Gastroesophageal sphincter (tissue), 4 donors: Measurements from ENCODE around the gene CLIP2. TPM values are rescaled to one million over a fixed set of nuclear protein-coding genes. Genes with fewer than 3 reads are reported as not detected.

Experiments used
- ATAC-seq: fragments of 150-250 bp; one replicate; pipeline ENCODE4 v1.9.1; 2016; ENCODE audit warnings: mild to moderate bottlenecking, moderate library complexity
- H3K27ac ChIP-seq, 4 donors: fragments of 200-600 bp; sonication (generic) in 3 of 4; 1 replicate in 3 of 4; 2 replicates in 1 of 4; pipeline ENCODE4 v1.5.1; 2016 to 2019
- H3K27me3 ChIP-seq: fragments of 200-600 bp; sonication (generic); one replicate; pipeline ENCODE4 v1.5.1; 2019
- H3K36me3 ChIP-seq, 2 donors: fragments of 200-600 bp; sonication (generic); one replicate each; pipeline ENCODE4 v1.5.1; 2019; ENCODE audit warnings: control low read depth in 1 of 2
- H3K4me1 ChIP-seq, 3 donors: fragments of 200-600 bp; sonication (generic); 1 replicate in 2 of 3; 2 replicates in 1 of 3; pipeline ENCODE4 v1.5.1; 2016 to 2019; ENCODE audit warnings: control low read depth in 2 of 3
- H3K4me3 ChIP-seq, 2 donors: fragments of 200-600 bp; sonication (generic); one replicate each; pipeline ENCODE4 v1.5.1; 2019; ENCODE audit warnings: mild to moderate bottlenecking in 1 of 2, moderate library complexity in 1 of 2
- H3K9me3 ChIP-seq, 3 donors: fragments of 200-600 bp; sonication (generic); one replicate each; pipeline ENCODE4 v1.5.1; 2017 to 2019; ENCODE audit warnings: control low read depth in 2 of 3
- EP300 ChIP-seq: sonication (generic); formaldehyde crosslinking; IDR thresholded peaks from one replicate; pipeline ENCODE4 v1.6.1; 2017; ENCODE audit warnings: antibody characterized with exemption, mild to moderate bottlenecking
- POLR2A ChIP-seq, 2 donors: fragments of 450-650 bp; IDR thresholded peaks; one replicate each; pipeline ENCODE4 v1.6.1; 2017; ENCODE audit warnings: antibody characterized with exemption in 2 of 2, mild to moderate bottlenecking in 2 of 2, moderate library complexity in 1 of 2
- POLR2AphosphoS5 ChIP-seq: sonication (generic); formaldehyde crosslinking; IDR thresholded peaks from one replicate; pipeline ENCODE4 v1.6.1; 2017; ENCODE audit warnings: antibody characterized with exemption
- WGBS, 2 donors: methylation state at CpG; one replicate each; pipeline ENCODE4 v1.1.5; 2018; ENCODE audit warnings: low coverage in 1 of 2; 5-methylcytosine and 5-hydroxymethylcytosine counted together
- total RNA-seq, 4 donors: library from RNA; depleted of rRNA; stranded (reverse); fragments of >200 nt; gene quantifications; one replicate each; pipeline ENCODE4 v1.1.0, GENCODE V29; 2016
- TF ChIP-seq, protein P1 (sequence below), 4 experiments: fragments of 200-600 bp in 2 of 4; fragments of 450-650 bp in 2 of 4; sonication (generic) in 1 of 4; IDR thresholded peaks; one replicate each; pipeline ENCODE4 v1.5.1; 2017 to 2019; ENCODE audit warnings: antibody characterized with exemption in 4 of 4, mild to moderate bottlenecking in 2 of 4, moderate library complexity in 2 of 4

The CLIP2 gene
- total RNA-seq, 4 donors from 2014 or later: 23.0 to 50.7 (median 35.5) TPM

DNA sequence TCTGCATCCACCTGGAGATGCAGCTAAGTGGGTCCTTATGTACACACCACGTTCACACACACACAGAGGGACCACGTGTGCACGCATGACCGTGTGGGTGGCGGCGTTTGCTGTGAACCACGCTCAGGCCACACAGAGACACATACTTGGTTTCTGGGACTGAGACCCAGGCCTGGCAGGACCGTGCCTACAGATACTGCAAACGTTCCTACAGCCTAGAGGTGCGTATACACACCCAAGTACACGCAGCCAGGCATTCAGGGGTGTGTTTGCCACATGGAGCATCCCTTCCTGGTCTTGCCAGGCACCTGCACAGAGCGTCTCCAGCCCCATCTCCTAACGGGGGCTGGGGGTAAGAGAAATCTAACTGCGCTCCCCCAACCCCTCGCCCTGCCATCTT is 115.5 kb downstream of the CLIP2 start:
- 85% methylated on average over 4 of the region's 15 CpGs; no CpG with 5 or more reads in 1 of the 2 donors for WGBS, 2 donors
- Histone ChIP-seq H3K4me1 (no peaks in the 10 kb centered on the region), H3K9me3 (no peaks in the 10 kb centered on the region), H3K36me3 (peaks cover 0 to 52% of the 10 kb centered on the region in 2 donors), H3K4me3 (no peak overlapping the region), H3K27ac (no peak overlapping the region), H3K27me3 (peaks cover 1% of the 10 kb centered on the region)
- TF ChIP-seq, protein P1, sequence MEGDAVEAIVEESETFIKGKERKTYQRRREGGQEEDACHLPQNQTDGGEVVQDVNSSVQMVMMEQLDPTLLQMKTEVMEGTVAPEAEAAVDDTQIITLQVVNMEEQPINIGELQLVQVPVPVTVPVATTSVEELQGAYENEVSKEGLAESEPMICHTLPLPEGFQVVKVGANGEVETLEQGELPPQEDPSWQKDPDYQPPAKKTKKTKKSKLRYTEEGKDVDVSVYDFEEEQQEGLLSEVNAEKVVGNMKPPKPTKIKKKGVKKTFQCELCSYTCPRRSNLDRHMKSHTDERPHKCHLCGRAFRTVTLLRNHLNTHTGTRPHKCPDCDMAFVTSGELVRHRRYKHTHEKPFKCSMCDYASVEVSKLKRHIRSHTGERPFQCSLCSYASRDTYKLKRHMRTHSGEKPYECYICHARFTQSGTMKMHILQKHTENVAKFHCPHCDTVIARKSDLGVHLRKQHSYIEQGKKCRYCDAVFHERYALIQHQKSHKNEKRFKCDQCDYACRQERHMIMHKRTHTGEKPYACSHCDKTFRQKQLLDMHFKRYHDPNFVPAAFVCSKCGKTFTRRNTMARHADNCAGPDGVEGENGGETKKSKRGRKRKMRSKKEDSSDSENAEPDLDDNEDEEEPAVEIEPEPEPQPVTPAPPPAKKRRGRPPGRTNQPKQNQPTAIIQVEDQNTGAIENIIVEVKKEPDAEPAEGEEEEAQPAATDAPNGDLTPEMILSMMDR (IDR thresholded peaks at IDR 0.05): no peak
- TF ChIP-seq POLR2AphosphoS5 (no peak), EP300 (no peak), POLR2A (IDR thresholded peaks at IDR 0.05) (no peak)
- no peak for ATAC-seq

DNA sequence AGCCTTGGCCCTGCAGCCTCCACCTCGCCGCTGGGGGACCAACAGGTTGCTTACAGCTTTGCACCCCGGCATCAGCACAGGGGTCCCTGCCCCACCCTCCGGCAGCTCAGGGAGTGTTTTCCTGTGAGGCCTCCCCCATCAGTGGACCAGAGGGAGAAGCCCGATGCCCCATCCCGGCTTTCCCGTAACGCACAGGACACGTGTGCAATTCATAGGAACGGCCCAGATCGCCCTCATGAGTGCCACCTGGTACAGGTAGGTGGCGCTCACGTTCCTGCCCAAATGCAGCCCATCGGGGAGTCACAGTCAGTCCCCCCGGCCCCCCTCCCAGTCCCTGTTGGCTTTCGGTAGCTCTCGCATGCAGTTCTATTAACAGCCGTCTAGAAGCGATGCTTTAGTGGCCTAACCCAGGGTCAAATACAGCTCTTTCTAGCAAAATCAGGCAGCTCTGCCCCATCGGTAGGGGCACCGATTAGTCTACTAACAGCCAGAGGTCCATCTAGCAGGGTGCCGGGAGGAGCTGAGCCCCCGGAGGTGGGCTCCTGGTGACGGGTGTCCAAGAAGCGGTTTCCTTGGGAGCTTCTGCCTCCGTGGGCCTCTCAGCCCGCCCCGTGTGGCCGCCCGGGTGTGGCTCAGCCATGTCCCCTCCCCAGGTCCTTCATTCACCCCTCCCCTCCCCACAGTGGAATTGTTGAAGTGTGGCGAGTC is 116.1 kb downstream of the CLIP2 start:
- no peak overlapping the region for H3K4me3 ChIP-seq
- H3K36me3 ChIP-seq: peaks cover 0 to 48% of the 10 kb centered on the region in 2 donors
- H3K27me3 ChIP-seq: peaks cover 7% of the 10 kb centered on the region
- no peak overlapping the region for H3K27ac ChIP-seq
- no peaks in the 10 kb centered on the region for H3K4me1 ChIP-seq
- H3K9me3 ChIP-seq: no peaks in the 10 kb centered on the region
- ATAC-seq: no peak
- 83% methylated on average over 1 of the region's 31 CpGs; no CpG with 5 or more reads in 1 of the 2 donors for WGBS, 2 donors
- TF ChIP-seq, protein P1 (IDR thresholded peaks at IDR 0.05): peak in 2 of 4 experiments; percentile 4 to 49
- TF ChIP-seq POLR2A (IDR thresholded peaks at IDR 0.05) (no peak), POLR2AphosphoS5 (no peak), EP300 (no peak)

DNA sequence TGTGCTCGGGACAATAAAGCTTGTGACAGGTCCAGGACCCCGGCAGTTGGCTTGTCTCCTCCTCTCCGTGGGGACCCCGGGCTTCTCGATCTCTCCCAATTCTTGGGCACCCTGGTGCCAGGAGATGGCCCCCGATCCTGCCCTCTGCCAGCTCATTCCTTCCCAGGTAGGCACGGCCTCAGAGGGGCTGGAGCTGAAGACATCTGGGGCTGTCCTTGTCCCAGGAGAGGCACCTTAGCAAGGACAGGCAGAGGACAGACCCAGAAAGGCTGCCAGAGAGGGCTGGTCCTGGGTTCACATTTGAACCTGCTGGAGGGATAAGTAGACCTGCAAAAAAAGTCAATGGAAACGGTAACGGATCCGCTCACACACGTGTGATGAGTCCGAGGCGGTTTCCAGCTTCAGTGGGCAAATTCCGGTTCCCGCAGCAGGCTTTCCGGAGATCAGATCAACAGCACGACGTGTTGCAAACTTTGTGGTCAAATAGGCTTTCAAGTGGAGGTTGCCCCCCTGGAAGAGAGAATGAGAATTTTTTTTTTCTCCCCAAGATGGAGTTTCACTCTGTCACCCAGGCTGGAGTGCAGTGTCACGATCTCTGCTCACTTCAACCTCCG is 116.8 kb downstream of the CLIP2 start:
- no peak overlapping the region for H3K27ac ChIP-seq
- H3K27me3 ChIP-seq: peaks cover 14% of the 10 kb centered on the region
- H3K36me3 ChIP-seq: peaks cover 0 to 41% of the 10 kb centered on the region in 2 donors
- no peaks in the 10 kb centered on the region for H3K4me1 ChIP-seq
- H3K9me3 ChIP-seq: no peaks in the 10 kb centered on the region
- TF ChIP-seq EP300: no peak
- TF ChIP-seq, protein P1 (IDR thresholded peaks at IDR 0.05): no peak
- no peak for TF ChIP-seq POLR2A (IDR thresholded peaks at IDR 0.05)
- ATAC-seq: no peak
- 83 to 94% methylated on average over 4 to 11 of the region's 20 CpGs for WGBS, 2 donors
- no peak overlapping the region for H3K4me3 ChIP-seq

DNA sequence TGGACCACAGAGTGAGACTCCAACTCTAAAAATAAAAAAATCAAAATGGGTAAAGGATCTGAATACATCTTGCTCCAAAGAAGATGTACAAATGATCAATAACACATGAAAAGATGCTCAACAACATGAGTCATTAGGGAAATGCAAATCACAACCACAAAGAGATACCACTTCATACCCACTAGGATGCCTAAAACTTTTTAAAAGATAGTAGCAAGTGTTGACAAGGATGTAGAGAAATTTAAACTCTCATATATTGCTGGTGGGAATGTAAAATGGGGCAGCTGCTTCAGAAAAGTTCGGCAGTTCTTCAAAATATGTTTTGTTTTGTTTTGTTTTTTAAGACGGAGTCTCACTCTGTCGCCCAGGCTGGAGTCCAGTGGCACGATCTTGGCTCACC is 118.8 kb downstream of the CLIP2 start:
- peaks cover 16% of the 10 kb centered on the region for H3K27me3 ChIP-seq
- no peak overlapping the region for H3K4me3 ChIP-seq
- peaks cover 0 to 23% of the 10 kb centered on the region in 2 donors for H3K36me3 ChIP-seq
- no peaks in the 10 kb centered on the region for H3K9me3 ChIP-seq
- WGBS, 2 donors: 66 to 91% methylated on average over 4 of the region's 4 CpGs
- TF ChIP-seq, protein P1 (IDR thresholded peaks at IDR 0.05): no peak
- TF ChIP-seq EP300 (no peak), POLR2A (IDR thresholded peaks at IDR 0.05) (no peak), POLR2AphosphoS5 (no peak)
- no peak for ATAC-seq
- H3K4me1 ChIP-seq: no peaks in the 10 kb centered on the region
- no peak overlapping the region for H3K27ac ChIP-seq

DNA sequence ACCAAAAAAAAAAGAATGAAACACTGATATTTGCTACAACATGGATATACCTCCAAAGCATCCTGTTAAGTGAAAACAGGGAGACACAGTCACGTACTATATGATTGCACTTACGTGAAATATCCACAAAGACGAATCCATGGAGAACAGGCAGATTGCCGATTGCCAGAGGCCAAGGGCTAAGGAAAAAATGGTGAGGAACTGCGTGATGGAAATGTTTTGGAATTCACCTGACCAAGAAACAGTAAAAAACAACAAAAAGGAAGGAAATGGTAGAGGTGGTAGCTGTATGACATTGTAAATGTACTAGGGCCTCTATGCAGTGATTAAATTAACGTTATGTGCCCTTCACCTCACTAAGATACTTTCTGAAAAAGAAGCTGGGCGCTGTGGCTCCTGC is 120.4 kb downstream of the CLIP2 start:
- ATAC-seq: no peak
- no peak overlapping the region for H3K27ac ChIP-seq
- H3K27me3 ChIP-seq: peaks cover 16% of the 10 kb centered on the region
- TF ChIP-seq, protein P1 (IDR thresholded peaks at IDR 0.05): no peak
- TF ChIP-seq EP300: no peak
- TF ChIP-seq POLR2A (IDR thresholded peaks at IDR 0.05): no peak
- TF ChIP-seq POLR2AphosphoS5: no peak
- H3K9me3 ChIP-seq: no peaks in the 10 kb centered on the region
- H3K4me3 ChIP-seq: no peak overlapping the region
- H3K36me3 ChIP-seq: peaks cover 0 to 7% of the 10 kb centered on the region in 2 donors
- WGBS, 2 donors: 40 to 72% methylated on average over 1 to 7 of the region's 7 CpGs
- H3K4me1 ChIP-seq: no peaks in the 10 kb centered on the region
